ENCODE measurements around the gene SMAD4. TPM values are rescaled to one million over a fixed set of nuclear protein-coding genes. Genes with fewer than 3 reads are reported as not detected.

SMAD4 gene
- total RNA-seq, 1 experiment from 2014 or later: 61.3 TPM

DNA sequence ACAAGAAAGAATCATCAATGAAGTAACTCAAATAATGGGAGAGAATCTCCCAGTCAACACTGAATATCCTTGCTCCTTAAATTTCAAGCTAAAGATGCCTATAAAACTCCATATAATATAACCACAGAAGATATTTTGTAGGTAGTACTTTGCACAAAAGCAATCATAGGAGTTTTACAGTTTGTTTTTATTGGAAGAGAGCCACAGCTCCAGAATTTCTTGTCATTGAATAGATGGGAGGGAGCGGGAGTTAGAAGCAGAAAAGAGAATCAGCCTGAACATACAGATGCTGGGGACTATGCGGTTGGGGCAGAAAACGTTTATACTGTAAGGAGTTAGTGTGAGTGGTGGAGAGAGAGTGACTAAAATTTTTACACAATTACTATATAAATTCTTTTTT lies 18.3 kb upstream of the SMAD4 start:
- TF ChIP-seq TCF7L2 (IDR thresholded peaks at IDR 0.05; ENCODE audit: low read depth, low read length): no peak
- TF ChIP-seq, protein P1, sequence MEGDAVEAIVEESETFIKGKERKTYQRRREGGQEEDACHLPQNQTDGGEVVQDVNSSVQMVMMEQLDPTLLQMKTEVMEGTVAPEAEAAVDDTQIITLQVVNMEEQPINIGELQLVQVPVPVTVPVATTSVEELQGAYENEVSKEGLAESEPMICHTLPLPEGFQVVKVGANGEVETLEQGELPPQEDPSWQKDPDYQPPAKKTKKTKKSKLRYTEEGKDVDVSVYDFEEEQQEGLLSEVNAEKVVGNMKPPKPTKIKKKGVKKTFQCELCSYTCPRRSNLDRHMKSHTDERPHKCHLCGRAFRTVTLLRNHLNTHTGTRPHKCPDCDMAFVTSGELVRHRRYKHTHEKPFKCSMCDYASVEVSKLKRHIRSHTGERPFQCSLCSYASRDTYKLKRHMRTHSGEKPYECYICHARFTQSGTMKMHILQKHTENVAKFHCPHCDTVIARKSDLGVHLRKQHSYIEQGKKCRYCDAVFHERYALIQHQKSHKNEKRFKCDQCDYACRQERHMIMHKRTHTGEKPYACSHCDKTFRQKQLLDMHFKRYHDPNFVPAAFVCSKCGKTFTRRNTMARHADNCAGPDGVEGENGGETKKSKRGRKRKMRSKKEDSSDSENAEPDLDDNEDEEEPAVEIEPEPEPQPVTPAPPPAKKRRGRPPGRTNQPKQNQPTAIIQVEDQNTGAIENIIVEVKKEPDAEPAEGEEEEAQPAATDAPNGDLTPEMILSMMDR (IDR thresholded peaks at IDR 0.05): no peak
- TF ChIP-seq POLR2AphosphoS5 (IDR thresholded peaks at IDR 0.05; ENCODE audit: low read depth, low read length): no peak
- TF ChIP-seq, protein P2, sequence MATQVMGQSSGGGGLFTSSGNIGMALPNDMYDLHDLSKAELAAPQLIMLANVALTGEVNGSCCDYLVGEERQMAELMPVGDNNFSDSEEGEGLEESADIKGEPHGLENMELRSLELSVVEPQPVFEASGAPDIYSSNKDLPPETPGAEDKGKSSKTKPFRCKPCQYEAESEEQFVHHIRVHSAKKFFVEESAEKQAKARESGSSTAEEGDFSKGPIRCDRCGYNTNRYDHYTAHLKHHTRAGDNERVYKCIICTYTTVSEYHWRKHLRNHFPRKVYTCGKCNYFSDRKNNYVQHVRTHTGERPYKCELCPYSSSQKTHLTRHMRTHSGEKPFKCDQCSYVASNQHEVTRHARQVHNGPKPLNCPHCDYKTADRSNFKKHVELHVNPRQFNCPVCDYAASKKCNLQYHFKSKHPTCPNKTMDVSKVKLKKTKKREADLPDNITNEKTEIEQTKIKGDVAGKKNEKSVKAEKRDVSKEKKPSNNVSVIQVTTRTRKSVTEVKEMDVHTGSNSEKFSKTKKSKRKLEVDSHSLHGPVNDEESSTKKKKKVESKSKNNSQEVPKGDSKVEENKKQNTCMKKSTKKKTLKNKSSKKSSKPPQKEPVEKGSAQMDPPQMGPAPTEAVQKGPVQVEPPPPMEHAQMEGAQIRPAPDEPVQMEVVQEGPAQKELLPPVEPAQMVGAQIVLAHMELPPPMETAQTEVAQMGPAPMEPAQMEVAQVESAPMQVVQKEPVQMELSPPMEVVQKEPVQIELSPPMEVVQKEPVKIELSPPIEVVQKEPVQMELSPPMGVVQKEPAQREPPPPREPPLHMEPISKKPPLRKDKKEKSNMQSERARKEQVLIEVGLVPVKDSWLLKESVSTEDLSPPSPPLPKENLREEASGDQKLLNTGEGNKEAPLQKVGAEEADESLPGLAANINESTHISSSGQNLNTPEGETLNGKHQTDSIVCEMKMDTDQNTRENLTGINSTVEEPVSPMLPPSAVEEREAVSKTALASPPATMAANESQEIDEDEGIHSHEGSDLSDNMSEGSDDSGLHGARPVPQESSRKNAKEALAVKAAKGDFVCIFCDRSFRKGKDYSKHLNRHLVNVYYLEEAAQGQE (IDR thresholded peaks at IDR 0.05; ENCODE audit: insufficient read depth in 1 of 2, low read depth in 2 of 2, low read length in 1 of 2): no peak
- no peak for TF ChIP-seq SIN3A (IDR thresholded peaks at IDR 0.05; ENCODE audit: borderline replicate concordance, insufficient read depth, low read depth, low read length)
- no peaks in the 10 kb centered on the region; the same call in 1 of the 2 replicates for H3K27me3 ChIP-seq (ENCODE audit: control insufficient read depth, insufficient read depth, low read length)
- intact Hi-C loops (cut with micrococcal nuclease; ENCODE audit: unreplicated experiment) (no loop called here), in situ Hi-C loops (cut with HindIII; ENCODE audit: low pct_unique_long_range_greater_than_20kb, low sequenced_read_pairs) (no loop called here)
- no peaks in the 10 kb centered on the region for H3K36me3 ChIP-seq (ENCODE audit: control insufficient read depth, insufficient read depth, low read length)
- no peaks in the 10 kb centered on the region for H3K9me3 ChIP-seq (ENCODE audit: control insufficient read depth, insufficient read depth, low read depth, low read length)
- ATAC-seq (no peak), DNase-seq (ENCODE audit: low read depth, low spot score) (no peak)
- POLR2A ChIA-PET: no interaction called here
- CTCF ChIA-PET: no interaction called here
- H3K4me1 ChIP-seq (ENCODE audit: control insufficient read depth, insufficient read depth, low read length): no peaks in the 10 kb centered on the region
- BruUV-seq (replicated peaks): no TSS peak
- H3K4me3 ChIP-seq (ENCODE audit: low read depth in 2 of 2, low read length in 2 of 2): no peak overlapping the region
- no peak overlapping the region for H3K27ac ChIP-seq (ENCODE audit: low read length)

DNA sequence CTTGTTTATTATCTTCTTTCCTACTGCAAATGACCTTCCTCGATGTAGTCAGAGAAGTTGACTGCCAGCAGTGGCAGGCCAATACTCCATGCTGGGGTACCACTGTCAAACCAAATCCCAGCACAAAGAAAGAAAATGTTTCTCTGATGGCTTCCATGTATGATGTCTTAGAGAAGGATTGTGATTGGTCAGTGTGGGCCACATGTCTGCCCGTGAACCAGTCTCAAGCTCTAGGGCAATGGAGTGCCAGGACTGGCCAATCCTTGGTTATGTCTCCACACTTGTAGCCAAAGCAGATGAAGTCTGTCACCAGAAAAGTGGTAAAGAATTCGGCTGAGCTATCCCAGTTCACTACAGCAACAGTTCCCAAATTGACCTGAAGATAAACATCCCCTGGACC lies 17.6 kb upstream of the SMAD4 start:
- H3K4me3 ChIP-seq (ENCODE audit: low read depth in 2 of 2, low read length in 2 of 2): no peak overlapping the region
- intact Hi-C loops (cut with micrococcal nuclease; ENCODE audit: unreplicated experiment) (no loop called here), in situ Hi-C loops (cut with HindIII; ENCODE audit: low pct_unique_long_range_greater_than_20kb, low sequenced_read_pairs) (no loop called here)
- H3K27ac ChIP-seq (ENCODE audit: low read length): no peak overlapping the region
- ChIA-PET CTCF (no interaction called here), POLR2A (no interaction called here)
- H3K36me3 ChIP-seq (ENCODE audit: control insufficient read depth, insufficient read depth, low read length): no peaks in the 10 kb centered on the region
- no peaks in the 10 kb centered on the region for H3K4me1 ChIP-seq (ENCODE audit: control insufficient read depth, insufficient read depth, low read length)
- no peaks in the 10 kb centered on the region; the same call in 1 of the 2 replicates for H3K27me3 ChIP-seq (ENCODE audit: control insufficient read depth, insufficient read depth, low read length)
- no peak for TF ChIP-seq POLR2AphosphoS5 (IDR thresholded peaks at IDR 0.05; ENCODE audit: low read depth, low read length)
- no peak for TF ChIP-seq SIN3A (IDR thresholded peaks at IDR 0.05; ENCODE audit: borderline replicate concordance, insufficient read depth, low read depth, low read length)
- TF ChIP-seq, protein P2 (IDR thresholded peaks at IDR 0.05; ENCODE audit: insufficient read depth in 1 of 2, low read depth in 2 of 2, low read length in 1 of 2): no peak
- TF ChIP-seq, protein P1 (IDR thresholded peaks at IDR 0.05): no peak
- DNase-seq (ENCODE audit: low read depth, low spot score) (no peak), ATAC-seq (no peak)
- no TSS peak for BruUV-seq (replicated peaks)
- H3K9me3 ChIP-seq (ENCODE audit: control insufficient read depth, insufficient read depth, low read depth, low read length): no peaks in the 10 kb centered on the region
